SK-N-SH (cell line): ENCODE results near the gene COPS3.

ENCODE experiments used
- CTCF ChIP-seq: fragments of 200-600 bp; sonication (generic); IDR thresholded peaks from 2 replicates; pipeline ENCODE4 v1.6.1; 2017; ENCODE audit warnings: antibody characterized with exemption, mild to moderate bottlenecking, moderate library complexity
- EP300 ChIP-seq, 2 experiments: IDR thresholded peaks; 2 replicates each; pipeline versions ENCODE4 v1.4.0 to v1.6.1; 2012; ENCODE audit warnings: borderline replicate concordance in 1 of 2, low read depth in 1 of 2, low read length in 1 of 2
- EZH2phosphoT487 ChIP-seq: fragments of 200-600 bp; sonication (generic); IDR thresholded peaks from 2 replicates; pipeline ENCODE4 v1.6.1; 2017; ENCODE audit warnings: low read depth, mixed run types, mild to moderate bottlenecking, antibody characterized with exemption, moderate library complexity, borderline replicate concordance
- FOXM1 ChIP-seq: IDR thresholded peaks from 2 replicates; pipeline ENCODE4 v1.4.0; 2012; ENCODE audit warnings: low read depth, mild to moderate bottlenecking
- JUND ChIP-seq: IDR thresholded peaks from 2 replicates; pipeline ENCODE4 v1.4.0; 2012
- MEF2A ChIP-seq: IDR thresholded peaks from 2 replicates; pipeline ENCODE4 v1.4.0; 2012; ENCODE audit warnings: low read depth, borderline replicate concordance
- POLR2AphosphoS5 ChIP-seq: IDR thresholded peaks from 2 replicates; pipeline ENCODE4 v1.6.1; 2012; ENCODE audit warnings: low read depth, low read length
- TAF1 ChIP-seq: IDR thresholded peaks from 2 replicates; pipeline ENCODE4 v1.6.1; 2012; ENCODE audit warnings: low read depth, mild to moderate bottlenecking, low read length, moderate library complexity, borderline replicate concordance
- USF1 ChIP-seq: IDR thresholded peaks from 2 replicates; pipeline ENCODE4 v1.4.0; 2012; ENCODE audit warnings: low read depth, borderline replicate concordance
- ZBTB33 ChIP-seq: IDR thresholded peaks from 2 replicates; pipeline ENCODE4 v1.4.0; 2012; ENCODE audit warnings: low read depth, borderline replicate concordance

GRCh38 chr17:17242246-17242645 lies 38.8 kb downstream of the COPS3 start:
- TF ChIP-seq ZBTB33 (no peak), CTCF (no peak), FOXM1 (no peak), MEF2A (no peak), TAF1 (no peak), EP300 (IDR thresholded peaks at IDR 0.05; ENCODE audit: borderline replicate concordance in 1 of 2, low read depth in 1 of 2, low read length in 1 of 2) (no peak), EZH2phosphoT487 (no peak), POLR2AphosphoS5 (no peak), JUND (no peak), USF1 (no peak)
